ENCODE measurements around the gene GON4L.
"Not testable (repeated sequence)": the region's sequence is repeated elsewhere in the genome, so short reads cannot be mapped to it uniquely, and the experiment has no call there.

Gene GON4L

GRCh38 chr1:155844860-155845421, 12.1 kb downstream of the GON4L start:
- TF ChIP-seq, protein P1, sequence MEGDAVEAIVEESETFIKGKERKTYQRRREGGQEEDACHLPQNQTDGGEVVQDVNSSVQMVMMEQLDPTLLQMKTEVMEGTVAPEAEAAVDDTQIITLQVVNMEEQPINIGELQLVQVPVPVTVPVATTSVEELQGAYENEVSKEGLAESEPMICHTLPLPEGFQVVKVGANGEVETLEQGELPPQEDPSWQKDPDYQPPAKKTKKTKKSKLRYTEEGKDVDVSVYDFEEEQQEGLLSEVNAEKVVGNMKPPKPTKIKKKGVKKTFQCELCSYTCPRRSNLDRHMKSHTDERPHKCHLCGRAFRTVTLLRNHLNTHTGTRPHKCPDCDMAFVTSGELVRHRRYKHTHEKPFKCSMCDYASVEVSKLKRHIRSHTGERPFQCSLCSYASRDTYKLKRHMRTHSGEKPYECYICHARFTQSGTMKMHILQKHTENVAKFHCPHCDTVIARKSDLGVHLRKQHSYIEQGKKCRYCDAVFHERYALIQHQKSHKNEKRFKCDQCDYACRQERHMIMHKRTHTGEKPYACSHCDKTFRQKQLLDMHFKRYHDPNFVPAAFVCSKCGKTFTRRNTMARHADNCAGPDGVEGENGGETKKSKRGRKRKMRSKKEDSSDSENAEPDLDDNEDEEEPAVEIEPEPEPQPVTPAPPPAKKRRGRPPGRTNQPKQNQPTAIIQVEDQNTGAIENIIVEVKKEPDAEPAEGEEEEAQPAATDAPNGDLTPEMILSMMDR (IDR thresholded peaks at IDR 0.05; ENCODE audit: insufficient read depth, missing control alignments) = no peak
- FAIRE-seq (no peak), DNase-seq (ENCODE audit: insufficient read length, low spot score) (no peak)

DNA sequence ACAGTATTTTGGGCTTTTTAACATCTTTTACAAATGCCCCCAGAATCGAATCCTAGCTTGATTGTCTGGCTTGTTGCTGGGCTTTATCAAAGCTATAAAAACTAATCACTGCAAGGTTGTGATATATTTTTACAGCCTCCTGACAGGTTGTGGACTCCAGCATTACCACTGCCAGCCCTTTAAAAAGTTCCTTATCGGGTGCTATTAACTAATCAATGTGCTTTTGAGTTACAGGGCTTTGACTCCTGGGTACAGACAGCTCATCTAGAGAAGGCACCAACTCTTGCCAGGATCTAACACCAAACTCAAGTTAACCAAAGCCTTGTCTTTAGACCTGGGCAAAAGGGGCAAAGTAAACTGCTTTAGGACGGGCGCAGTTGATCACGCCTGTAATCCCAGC, 16.6 kb downstream of the GON4L start:
- TF ChIP-seq, protein P1 (IDR thresholded peaks at IDR 0.05; ENCODE audit: insufficient read depth, missing control alignments) = no peak
- DNase-seq (ENCODE audit: insufficient read length, low spot score) = no peak
- no peak for FAIRE-seq

GRCh38 chr1:155835548-155835947, 21.5 kb downstream of the GON4L start:
- TF ChIP-seq, protein P1 (IDR thresholded peaks at IDR 0.05; ENCODE audit: insufficient read depth, missing control alignments) = no peak
- no peak for DNase-seq (ENCODE audit: insufficient read length, low spot score)
- FAIRE-seq = no peak

DNA sequence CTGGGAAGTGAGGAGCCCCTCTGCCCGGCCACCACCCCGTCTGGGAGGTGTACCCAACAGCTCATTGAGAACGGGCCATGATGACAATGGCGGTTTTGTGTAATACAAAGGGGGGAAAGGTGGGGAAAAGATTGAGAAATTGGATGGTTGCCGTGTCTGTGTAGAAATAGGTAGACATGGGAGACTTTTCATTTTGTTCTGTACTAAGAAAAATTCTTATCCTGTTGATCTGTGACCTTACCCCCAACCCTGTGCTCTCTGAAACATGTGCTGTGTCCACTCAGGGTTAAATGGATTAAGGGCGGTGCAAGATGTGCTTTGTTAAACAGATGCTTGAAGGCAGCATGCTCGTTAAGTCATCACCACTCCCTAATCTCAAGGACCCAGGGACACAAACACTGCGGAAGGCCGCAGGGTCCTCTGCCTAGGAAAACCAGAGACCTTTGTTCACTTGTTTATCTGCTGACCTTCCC, 22.1 kb downstream of the GON4L start:
- DNase-seq (ENCODE audit: insufficient read length, low spot score); FAIRE-seq: not testable (repeated sequence)

- TF ChIP-seq, protein P1 (IDR thresholded peaks at IDR 0.05; ENCODE audit: insufficient read depth, missing control alignments) = no peak
- FAIRE-seq (no peak), DNase-seq (ENCODE audit: insufficient read length, low spot score) (no peak)
Observed at GRCh38 chr1:155834296-155834926, 22.6 kb downstream of the GON4L start.

DNA sequence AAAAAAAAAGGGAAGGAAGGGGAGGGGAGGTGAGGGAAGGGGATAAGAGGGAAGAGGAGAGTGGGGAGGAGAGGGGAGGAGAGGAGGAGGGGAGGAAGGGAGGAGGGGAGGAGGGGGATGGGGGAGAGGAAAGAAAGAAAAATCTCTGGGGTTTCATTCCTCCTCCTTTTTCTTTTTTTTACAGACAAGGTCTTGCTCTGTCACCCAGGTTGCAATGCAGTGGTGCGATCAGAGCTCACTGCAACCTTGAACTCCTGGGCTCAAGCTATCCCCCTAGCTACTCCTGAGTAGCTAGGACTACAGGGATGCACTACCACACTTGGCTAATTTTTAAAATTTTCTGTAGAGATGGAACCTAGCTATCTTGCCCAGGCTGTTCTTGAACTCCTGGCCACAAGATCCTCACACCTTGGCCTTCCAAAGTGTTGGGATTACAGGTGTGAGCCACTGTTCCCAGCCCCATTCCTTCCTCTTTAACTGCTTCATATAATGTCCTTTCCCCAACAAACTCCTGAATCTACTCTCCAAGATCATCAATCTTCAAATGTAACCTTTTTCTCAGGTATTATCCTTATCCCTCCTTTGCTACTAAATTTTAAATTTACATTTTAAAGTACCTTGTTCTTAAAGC, 23.2 kb downstream of the GON4L start:
- DNase-seq (ENCODE audit: insufficient read length, low spot score) = no peak
- no peak for FAIRE-seq
- TF ChIP-seq, protein P1 (IDR thresholded peaks at IDR 0.05; ENCODE audit: insufficient read depth, missing control alignments) = no peak

DNA sequence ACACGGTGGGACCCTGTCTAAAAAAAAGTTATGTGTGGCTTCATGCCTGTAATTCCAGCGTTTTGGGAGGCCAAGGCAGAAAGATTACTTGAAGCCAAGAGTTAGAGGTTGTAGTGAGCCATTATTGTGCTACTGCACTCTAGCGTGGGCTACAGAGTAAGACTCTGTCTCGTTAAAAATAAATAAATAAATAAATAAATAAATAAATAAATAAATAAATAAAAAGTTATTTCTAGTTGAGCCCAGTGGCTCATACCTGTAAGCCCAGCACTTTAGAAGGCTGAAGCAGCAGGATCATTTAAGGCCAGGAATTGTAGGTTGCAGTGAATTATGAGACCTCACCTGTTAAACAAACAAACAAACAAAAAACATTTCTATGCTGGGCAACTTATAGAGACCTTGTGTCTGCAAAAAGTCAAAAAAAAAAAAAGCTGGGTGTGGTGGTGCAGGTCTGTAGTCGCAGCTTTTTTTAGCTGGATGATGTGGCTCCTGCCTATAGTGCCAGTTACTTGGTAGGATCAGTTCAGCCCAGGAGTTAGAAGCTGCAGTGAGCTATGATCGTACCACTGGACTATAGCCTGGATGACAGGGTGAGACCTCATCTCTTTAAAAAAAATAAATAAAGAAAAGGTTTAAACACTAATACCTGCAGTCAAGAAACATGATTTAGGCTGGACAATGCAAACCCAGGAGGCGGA, 25.6 kb downstream of the GON4L start:
- TF ChIP-seq, protein P1 (IDR thresholded peaks at IDR 0.05; ENCODE audit: insufficient read depth, missing control alignments) = no peak
- no peak for DNase-seq (ENCODE audit: insufficient read length, low spot score)
- FAIRE-seq = no peak
